ENCODE results near the gene ANKRD52.

GRCh38 chr12:56189918-56190694 lies 68.1 kb downstream of the ANKRD52 start:
- TF ChIP-seq ESRRA (IDR thresholded peaks at IDR 0.05; ENCODE audit: borderline replicate concordance, low read length), result no peak
- TF ChIP-seq ZNF302 (CRISPR knock-in tag; IDR thresholded peaks at IDR 0.05), result no peak
- peak; percentile 30; the same call in 1 of the 2 replicates for TF ChIP-seq POLR2A (IDR thresholded peaks at IDR 0.05; ENCODE audit: low read length)
- TF ChIP-seq, protein P1, sequence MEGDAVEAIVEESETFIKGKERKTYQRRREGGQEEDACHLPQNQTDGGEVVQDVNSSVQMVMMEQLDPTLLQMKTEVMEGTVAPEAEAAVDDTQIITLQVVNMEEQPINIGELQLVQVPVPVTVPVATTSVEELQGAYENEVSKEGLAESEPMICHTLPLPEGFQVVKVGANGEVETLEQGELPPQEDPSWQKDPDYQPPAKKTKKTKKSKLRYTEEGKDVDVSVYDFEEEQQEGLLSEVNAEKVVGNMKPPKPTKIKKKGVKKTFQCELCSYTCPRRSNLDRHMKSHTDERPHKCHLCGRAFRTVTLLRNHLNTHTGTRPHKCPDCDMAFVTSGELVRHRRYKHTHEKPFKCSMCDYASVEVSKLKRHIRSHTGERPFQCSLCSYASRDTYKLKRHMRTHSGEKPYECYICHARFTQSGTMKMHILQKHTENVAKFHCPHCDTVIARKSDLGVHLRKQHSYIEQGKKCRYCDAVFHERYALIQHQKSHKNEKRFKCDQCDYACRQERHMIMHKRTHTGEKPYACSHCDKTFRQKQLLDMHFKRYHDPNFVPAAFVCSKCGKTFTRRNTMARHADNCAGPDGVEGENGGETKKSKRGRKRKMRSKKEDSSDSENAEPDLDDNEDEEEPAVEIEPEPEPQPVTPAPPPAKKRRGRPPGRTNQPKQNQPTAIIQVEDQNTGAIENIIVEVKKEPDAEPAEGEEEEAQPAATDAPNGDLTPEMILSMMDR (IDR thresholded peaks at IDR 0.05), result no peak
- TF ChIP-seq BHLHE40 (IDR thresholded peaks at IDR 0.05; ENCODE audit: low read depth, low read length), result no peak

Measured in A549 (cell line).